Endometrial microvascular endothelial cells (primary cell): ENCODE results near the gene SCN5A. TPM values are rescaled to one million over a fixed set of nuclear protein-coding genes. Genes with fewer than 3 reads are reported as not detected.

Source experiments
- in situ Hi-C: cut with HindIII; loops from 2 replicates; pipeline ENCODE4 v1.10.0; 2017; ENCODE audit warnings: low sequenced_read_pairs, low pct_unique_long_range_greater_than_20kb; ENCODE audit errors: inconsistent ontology term
- total RNA-seq: library from RNA; depleted of rRNA; stranded (reverse); fragments of >200 nt; gene quantifications from one replicate; pipeline ENCODE4 v1.2.3, GENCODE V29; 2015; ENCODE audit errors: inconsistent ontology term

The SCN5A gene
- total RNA-seq, 1 donor from 2014 or later, result 2.4 TPM

GRCh38 chr3:38648659-38649499 lies 608 bp downstream of the SCN5A start:
- in situ Hi-C loops, result no loop called here

GRCh38 chr3:38648024-38648658 lies 1.3 kb downstream of the SCN5A start:
- in situ Hi-C loops, result no loop called here

DNA sequence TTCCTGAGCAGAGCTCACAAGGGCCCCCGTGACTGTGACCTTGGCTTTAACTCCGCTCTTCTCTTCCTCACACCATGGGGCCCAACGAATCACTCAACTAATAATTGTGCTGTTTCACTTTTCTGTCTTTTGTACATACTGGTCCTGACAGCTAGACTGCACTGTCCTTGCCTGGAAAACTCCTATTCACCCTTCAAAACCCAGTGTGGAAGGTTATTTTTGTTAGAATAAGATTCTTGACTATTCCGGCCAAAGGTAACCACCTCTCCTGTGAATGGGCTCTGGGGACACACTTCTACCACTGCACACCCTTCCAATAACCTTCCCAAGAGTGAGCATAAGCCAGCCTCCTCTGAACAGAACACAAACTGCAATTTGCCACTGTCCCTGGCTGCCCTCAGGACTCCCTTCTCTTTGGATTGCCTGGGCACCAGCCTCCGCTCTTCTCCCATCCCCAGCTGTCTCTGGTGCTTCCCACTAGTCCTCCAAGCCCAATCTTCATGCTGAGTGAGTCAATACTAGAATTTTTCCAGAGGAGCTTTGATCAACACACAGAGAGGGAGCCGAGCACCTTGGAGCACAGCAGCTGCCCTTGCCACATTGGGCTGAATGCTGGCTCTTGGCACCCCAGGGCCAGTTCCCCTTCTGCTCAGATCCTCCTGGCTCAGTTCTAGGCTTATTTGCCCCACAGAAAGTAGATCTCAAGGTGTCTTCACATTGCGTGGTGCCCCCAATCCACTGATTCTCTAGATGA lies 2.1 kb downstream of the SCN5A start:
- in situ Hi-C loops, result no loop called here

DNA sequence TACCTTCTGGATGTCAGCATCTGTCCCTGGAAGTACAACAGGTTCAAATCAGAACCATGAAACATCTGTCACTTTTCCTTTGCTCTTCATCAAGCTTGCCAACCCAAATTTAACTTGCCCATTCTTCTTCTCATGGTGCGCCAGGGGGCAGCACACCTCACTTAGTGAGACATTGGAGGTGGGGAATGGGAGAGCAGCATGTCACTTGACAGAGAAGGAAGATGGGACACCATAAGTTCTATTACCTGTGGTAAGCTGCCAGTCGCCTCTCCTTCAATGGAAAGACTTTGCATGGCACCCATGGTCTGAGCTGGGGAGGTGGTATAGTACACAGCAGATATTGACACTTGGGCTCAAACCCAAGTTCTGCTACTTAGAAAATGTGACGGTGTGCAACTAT lies 2.9 kb downstream of the SCN5A start:
- in situ Hi-C loops, result no loop called here

DNA sequence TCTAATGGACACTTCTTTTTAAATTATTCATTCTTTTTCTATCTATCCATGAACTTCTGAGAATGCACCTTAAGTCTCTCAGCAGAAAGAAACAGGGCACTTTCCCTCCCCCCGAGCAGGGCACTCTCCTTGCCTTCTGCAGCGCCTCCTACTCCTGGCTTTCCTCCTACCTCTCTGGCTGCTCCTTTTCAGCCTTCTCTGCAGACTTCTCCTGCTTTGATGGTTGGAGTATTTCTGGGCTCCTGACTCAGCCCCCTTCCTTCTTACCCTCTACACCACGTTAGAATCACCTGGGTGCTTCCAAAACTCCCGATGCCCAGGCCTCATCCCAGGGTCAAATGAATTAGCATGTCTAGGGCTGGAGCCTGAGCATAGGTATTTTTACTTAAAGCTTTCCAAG lies 3.4 kb downstream of the SCN5A start:
- in situ Hi-C loops, result no loop called here

DNA sequence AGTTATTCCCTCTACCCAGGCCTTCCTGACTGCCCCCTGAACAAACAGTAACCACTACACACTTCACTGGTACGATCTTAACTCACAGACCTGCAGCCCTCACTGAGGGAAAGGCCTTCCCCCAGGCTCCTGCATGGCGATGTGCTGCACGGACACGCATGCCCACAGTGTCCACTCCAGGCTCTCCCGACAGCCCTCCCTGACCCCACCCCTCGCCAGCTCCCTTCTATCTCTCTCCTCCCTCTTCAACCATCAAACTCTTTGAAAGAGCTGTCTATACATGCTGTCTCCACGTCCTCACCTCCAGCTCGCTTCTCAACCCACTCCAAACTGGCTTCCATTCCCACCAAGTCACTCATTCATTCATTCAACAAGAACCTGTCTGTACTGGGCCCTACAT lies 3.9 kb downstream of the SCN5A start:
- in situ Hi-C loops, result no loop called here

DNA sequence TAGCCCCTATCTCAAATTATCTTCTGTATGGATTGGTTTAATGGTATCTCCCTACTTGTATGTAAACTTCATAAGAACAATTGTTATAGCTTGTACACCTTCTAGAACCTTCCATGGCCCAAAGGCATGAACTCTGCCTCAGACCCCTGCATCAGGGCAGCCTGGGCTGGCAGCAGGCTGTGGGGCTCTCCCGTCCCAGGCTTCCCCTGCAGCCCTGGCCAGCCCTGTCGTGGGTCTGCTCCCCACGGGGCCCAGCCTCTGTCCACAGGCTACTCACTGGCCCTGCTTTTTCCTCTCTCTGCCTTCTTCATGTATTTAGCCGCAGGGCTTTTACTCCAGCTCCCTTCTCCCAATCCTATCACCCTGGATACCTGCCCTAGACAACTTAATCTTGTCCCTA lies 4.4 kb downstream of the SCN5A start:
- in situ Hi-C loops, result no loop called here

DNA sequence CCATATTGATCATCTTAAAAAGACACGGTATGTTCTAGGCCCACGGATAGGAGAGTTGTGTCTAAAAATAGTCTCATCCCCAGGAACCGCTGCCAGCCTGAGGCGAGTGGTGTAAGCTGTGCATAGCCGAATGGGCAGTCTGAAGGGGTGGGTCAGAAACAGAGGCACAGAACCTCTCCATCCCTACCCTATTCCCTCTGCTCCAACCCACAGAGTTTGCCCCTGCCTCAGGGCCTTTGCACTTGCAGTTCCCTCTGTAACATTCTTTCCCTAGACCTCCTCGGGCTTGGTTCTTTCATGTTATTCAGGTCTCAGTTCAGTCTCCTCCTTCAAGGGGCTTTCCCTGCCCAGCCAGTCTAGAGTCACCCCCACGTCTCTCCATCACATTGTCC lies 4.8 kb downstream of the SCN5A start:
- in situ Hi-C loops, result no loop called here

- in situ Hi-C loops, result no loop called here
These were observed 5.3 kb downstream of the SCN5A start for GRCh38 chr3:38644016-38644661.

- in situ Hi-C loops, result no loop called here
These were observed 5.9 kb downstream of the SCN5A start for GRCh38 chr3:38643592-38643991.

DNA sequence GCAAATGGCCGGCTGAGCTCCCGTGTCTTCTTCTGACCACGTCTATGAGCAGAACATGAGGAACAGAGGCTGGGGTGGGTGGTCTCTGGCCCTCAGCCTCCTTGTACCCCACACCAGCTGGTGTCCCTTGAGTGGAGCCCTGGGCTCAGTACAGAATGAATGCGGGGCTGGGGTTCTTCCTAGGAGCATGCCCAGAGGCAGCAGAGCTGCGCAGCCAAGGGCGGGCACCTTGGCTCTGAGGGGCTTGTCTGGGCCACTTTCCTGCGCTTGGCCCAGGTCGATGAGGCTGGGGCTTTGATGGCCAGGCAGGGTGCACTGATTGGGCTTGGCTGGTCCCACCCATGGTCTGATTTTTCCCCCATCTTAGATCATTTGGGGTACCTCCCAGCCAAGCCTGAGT lies 6.4 kb downstream of the SCN5A start:
- in situ Hi-C loops, result no loop called here

- in situ Hi-C loops, result no loop called here
These were observed 7.9 kb downstream of the SCN5A start for GRCh38 chr3:38641461-38642110.

- in situ Hi-C loops, result no loop called here
These were observed 8.6 kb downstream of the SCN5A start for GRCh38 chr3:38640661-38641452.

DNA sequence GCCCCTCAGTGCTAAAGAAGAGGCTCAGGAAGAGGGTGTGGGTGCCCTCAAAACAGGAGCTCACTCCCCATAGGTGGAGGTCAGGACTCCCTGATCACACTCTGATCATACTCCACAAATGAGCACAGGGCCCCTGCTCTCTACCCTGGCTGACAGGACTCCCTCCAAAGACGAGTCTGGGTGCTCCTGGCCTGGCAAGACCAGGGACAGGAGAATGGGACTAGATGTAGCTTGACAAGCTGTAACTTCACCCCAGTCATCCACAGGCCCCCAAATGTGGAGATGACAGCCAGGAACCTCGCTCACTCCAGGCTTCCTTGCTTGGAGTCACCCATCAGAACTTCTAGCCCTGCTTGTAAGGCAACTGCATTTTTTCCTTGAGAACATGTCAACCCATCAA lies 11.1 kb downstream of the SCN5A start:
- in situ Hi-C loops, result no loop called here

DNA sequence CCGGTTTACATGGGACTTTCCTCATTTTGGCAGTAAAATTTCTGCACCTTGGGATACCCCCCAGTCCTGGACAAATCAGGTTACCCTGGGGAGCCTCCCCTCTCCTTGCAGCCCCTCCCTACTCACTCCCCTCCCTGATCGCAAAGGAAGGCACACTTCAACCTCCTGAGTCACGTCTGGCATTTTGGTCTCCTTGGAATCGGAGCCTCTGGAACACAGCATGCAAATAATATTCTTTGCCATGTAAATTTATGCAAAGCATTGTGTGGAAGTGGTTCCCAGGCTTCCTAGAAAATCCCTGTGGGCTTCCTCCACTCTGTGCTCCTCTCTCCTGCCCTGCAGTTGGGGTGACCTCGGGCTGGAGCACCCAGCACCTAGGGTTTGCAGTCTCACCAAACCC lies 11.6 kb downstream of the SCN5A start:
- in situ Hi-C loops, result no loop called here

DNA sequence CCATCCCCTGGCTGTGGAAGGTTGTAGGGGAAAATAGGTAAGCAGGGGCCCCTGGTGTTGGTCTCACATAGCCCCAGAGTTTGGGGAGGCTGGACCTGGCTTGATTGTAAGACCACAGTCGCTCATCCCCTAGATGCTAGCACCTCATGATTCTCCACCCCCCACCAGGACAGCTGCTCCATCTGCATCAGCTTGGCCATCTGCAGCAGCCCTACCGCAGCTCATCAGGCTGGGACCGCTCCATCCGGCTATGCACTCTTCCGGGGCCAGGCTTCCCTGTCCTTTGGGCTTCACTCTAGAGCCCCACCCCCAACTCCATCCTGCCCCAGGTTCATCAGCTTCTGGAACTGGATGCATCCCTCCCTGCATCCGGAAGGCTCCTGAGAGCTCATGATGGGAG lies 12.6 kb downstream of the SCN5A start:
- in situ Hi-C loops, result no loop called here

DNA sequence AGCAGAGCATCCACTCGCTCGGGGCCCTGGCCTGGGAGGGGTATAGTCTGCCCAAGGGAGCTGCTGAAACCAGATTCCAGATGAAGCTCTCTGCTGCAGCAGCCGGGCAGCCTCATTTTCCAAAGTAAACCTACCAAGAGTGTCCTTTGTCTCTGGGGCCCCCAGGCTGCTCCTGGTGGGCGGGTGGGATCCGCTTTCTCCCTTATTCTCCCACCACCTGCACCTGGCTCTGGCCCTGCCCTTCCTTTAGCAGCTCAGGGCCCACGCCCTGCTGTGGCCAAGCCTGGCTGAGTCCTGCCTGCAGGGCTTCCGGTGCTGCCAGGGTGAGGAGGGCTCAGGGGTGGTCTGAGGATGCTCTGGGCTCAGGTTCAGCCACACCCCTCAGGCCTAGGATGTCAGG lies 13.0 kb downstream of the SCN5A start:
- in situ Hi-C loops, result no loop called here

- in situ Hi-C loops, result no loop called here
These were observed 15.4 kb downstream of the SCN5A start for GRCh38 chr3:38634111-38634510.
